Fibroblast of pulmonary artery (primary cell): ENCODE results near the gene EPHA4.

Experiments used
- DNase-seq: peaks from one replicate; pipeline ENCODE4 v3.0.0-alpha.2; 2010; ENCODE audit warnings: low read depth
- H3K4me3 ChIP-seq: replicated peaks from 2 replicates; pipeline ENCODE4 v1.5.1; 2011; ENCODE audit warnings: low read depth, mild to moderate bottlenecking, control low read depth, low read length, moderate library complexity
- TF ChIP-seq, protein P1 (sequence below): IDR thresholded peaks from 2 replicates; pipeline ENCODE4 v1.5.1; 2011; ENCODE audit warnings: mild to moderate bottlenecking, control low read depth, low read length, inconsistent platforms; ENCODE audit errors: missing control alignments

The EPHA4 gene

DNA sequence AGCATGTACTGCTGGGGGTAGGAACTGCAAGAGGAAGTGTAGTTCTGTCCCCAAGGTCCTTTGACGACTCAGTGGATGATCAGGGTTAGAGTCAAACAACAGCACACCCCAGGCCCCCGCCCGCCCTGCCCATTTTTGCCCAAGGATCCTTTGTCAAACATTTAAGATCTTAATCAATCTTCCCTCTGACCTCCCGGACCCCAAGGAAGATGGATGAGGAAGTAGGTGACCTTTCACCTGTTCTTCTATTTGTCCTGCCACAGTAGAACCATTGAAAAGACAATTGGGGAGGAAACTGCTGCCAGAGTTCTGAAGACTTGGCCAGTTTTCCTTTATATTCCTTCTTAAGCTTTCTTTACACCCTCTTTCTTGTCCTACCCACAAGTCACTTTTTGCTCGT is 12.1 kb downstream of the EPHA4 start:
- TF ChIP-seq, protein P1, sequence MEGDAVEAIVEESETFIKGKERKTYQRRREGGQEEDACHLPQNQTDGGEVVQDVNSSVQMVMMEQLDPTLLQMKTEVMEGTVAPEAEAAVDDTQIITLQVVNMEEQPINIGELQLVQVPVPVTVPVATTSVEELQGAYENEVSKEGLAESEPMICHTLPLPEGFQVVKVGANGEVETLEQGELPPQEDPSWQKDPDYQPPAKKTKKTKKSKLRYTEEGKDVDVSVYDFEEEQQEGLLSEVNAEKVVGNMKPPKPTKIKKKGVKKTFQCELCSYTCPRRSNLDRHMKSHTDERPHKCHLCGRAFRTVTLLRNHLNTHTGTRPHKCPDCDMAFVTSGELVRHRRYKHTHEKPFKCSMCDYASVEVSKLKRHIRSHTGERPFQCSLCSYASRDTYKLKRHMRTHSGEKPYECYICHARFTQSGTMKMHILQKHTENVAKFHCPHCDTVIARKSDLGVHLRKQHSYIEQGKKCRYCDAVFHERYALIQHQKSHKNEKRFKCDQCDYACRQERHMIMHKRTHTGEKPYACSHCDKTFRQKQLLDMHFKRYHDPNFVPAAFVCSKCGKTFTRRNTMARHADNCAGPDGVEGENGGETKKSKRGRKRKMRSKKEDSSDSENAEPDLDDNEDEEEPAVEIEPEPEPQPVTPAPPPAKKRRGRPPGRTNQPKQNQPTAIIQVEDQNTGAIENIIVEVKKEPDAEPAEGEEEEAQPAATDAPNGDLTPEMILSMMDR = no peak
- DNase-seq = no peak
- H3K4me3 ChIP-seq = no peak overlapping the region

DNA sequence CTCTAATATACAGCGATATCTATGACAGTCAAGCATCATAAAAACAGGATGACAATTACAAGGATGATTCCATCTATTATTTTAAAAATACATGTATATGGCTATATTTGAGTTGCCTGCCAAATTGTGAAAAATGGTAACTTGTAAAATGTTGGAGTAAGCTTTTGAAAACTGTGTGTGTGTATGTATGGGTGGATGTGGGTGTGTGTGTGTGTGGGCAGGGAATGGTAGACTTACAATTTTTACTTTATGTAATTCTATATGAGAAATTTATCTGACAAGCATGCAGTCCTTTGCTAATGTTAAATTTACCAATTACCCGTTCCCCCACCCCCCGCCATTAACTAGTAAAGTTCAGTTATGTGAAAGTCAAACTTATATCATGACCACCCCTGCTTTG is 14.0 kb downstream of the EPHA4 start:
- TF ChIP-seq, protein P1 = no peak
- no peak for DNase-seq
- no peak overlapping the region for H3K4me3 ChIP-seq

DNA sequence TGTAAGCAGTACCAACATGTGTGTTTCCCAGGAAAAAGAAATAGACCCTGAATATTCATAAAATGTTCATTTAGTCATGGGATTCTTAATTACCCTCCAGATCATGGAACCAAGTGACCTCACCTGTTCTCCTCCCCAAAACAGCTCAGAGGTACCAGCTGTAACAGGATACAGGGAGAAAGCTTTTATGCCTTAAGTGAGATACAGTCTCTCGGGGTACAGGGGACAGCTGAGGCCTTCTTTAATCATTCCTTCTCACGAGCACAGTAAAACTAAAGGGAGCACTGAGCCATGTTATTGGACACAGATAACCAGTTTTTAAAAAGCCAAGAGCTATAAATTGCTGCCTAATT is 16.6 kb downstream of the EPHA4 start:
- no peak for DNase-seq
- H3K4me3 ChIP-seq = no peak overlapping the region
- TF ChIP-seq, protein P1 = no peak

DNA sequence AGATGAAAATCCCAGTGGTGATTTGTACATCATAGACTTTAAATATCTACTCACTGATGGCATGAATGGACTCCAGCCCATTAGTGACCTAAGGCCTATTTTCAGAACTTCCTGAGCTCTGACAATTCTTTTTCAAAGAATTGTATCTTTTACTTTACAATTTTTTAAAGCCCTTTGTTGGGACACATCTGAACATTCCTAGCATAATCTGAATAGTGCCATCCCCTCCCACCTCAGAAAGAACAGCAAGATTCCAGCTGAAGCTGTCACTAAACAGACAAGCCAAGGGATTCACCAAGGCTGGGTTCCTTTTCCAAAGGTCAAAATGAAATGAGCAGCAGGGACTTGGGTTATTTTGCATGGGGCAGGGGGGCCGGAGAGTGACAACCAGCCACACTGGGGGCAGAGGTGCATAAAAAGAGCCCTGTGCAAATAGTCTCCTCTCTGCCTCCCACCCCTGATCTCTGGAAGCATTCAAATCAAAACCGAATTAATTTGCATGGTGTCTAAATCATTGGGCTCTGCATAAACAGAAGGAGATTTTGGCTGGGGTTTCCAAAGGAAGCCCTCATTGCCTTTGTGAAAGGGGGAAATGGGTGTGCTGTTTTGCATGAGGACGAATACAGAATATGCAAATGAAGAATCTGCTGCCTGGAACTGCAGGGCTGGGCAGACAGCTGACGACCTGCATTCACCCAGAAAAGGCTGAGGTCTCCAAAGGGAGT is 17.2 kb downstream of the EPHA4 start:
- peak; percentile 37 for DNase-seq
- TF ChIP-seq, protein P1 = no peak
- H3K4me3 ChIP-seq = no peak overlapping the region

DNA sequence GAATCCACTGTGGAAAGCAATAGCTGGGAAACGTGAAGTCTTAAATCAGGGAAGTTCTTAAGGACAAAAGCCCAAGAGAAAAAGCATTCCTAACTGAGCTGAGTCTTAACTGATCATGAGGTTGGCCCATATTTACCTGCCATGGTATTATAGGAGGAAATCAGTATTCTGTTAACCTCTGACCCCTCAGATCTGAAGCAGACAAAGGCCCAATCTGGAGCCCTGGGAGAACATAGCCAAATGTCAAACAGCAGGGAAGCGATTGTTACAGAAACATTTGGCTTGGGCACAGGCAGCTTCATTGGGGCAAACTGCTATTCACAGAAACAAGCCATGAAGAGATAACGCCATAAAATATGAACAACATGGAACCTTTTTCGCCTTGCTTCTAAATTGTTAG is 18.8 kb downstream of the EPHA4 start:
- TF ChIP-seq, protein P1 = no peak
- DNase-seq = no peak
- H3K4me3 ChIP-seq = no peak overlapping the region

DNA sequence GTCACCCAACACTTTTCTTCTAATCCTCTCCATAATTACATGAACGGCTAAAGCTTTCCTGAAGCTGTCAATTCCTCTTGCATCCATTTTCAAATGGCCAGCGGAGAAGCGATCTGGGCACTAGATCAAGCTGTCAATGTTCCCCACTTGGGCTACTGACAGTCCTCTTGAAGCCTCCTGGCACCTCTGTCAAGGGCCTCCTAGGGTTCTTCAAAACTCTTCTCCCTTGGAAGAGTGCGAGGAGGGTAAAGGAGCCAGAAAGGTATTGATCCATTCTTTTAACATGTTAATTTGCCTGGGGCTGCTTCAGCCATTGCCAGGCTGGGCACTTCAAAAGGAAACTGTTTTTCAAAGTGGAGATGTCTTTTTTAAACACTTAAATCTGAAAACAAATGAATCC is 19.8 kb downstream of the EPHA4 start:
- no peak overlapping the region for H3K4me3 ChIP-seq
- DNase-seq = no peak
- TF ChIP-seq, protein P1 = no peak

DNA sequence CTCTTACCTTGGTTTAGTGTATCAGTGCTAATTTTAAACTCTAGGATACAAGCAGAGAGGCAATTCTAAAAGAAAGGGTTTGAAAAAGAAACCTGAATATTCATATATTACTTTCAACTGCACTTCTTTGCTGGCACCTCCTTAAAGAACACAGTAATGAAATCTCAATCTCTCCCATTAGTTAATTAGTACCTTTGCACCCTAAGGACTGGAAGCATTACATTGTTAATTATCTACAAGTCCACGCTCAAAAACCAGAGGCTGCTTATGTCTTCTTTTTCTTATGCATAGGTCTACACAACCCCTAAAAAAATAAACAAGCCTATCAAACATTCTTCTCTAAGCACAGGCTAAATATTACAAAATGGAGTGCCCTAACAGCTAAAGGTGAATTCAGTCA is 20.2 kb downstream of the EPHA4 start:
- no peak for DNase-seq
- TF ChIP-seq, protein P1 = no peak
- no peak overlapping the region for H3K4me3 ChIP-seq
